Activated naive CD4-positive, alpha-beta T cell (primary cell): ENCODE data around the gene FUBP1.
"Not testable (repeated sequence)": the region's sequence is repeated elsewhere in the genome, so short reads cannot be mapped to it uniquely, and the experiment has no call there.

Experiments used
- DNase-seq, 4 experiments: peaks; one replicate each; lab custom pipeline; 2025; lab: John Stamatoyannopoulos, UW

The FUBP1 gene

DNA sequence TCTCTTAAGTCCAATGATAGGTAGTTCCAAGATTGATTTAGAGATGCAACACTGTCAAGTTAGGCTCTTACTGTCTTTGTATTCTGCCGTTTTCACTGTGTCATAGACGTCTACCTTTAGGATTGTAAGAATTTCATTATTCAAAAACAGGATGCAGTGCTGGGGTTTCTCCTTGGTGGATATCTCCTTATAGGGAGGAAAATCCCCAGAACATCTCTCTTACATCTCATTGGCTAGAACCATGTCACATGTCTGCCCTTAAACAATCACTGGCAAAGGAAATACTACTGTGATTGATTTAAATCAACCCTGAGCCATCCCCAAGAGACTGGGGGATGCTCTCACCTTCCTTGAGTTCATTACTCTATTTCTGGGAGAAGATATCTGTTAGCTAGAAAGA, 10.9 kb upstream of the FUBP1 start:
- no peak for DNase-seq

GRCh38 chr1:77987919-77988318, 9.0 kb upstream of the FUBP1 start:
- no peak for DNase-seq

- DNase-seq: no peak
These were observed 7.9 kb upstream of the FUBP1 start for GRCh38 chr1:77986810-77987209.

- no peak for DNase-seq
These were observed 5.8 kb upstream of the FUBP1 start for GRCh38 chr1:77984629-77985028.

DNA sequence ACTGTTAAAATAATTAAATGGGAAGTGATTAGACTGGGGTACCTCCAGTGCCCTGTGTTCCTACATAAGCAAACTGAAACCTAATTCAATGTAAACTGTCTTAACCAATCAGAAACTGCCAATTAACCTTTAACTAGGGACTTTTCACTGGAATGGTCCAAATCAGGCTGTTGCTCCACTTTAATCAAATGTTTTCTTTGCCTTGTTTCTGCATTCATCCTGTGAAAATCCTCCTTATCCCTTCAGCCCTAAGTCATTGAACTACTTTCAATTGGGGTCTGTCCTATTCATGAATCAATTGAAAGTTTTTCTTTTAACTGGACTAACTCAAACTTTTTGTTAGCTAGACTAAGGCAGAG, 5.1 kb upstream of the FUBP1 start:
- no peak for DNase-seq

DNA sequence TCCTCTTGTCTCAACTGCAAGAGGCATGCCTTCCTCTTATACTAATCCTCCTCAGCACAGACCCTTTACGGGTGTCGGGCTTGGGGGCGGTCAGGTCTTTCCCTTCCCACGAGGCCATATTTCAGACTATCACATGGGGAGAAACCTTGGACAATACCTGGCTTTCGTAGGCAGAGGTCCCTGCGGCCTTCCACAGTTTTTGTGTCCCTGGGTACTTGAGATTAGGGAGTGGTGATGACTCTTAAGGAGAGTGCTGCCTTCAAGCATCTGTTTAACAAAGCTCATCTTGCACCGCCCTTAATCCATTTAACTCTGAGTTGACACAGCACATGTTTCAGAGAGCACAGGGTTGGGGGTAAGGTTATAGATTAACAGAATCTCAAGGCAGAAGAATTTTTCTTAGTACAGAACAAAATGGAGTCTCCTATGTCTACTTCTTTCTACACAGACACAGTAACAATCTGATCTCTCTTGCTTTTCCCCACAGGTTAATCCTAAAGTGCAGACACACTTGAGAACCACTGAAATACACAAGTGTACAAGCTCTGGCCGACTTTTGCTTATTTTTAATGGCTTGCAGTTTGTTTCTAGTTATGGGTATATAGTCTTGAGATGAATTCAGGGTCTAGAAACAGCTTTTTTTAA, 4.6 kb upstream of the FUBP1 start:
- not testable (repeated sequence) for DNase-seq

DNA sequence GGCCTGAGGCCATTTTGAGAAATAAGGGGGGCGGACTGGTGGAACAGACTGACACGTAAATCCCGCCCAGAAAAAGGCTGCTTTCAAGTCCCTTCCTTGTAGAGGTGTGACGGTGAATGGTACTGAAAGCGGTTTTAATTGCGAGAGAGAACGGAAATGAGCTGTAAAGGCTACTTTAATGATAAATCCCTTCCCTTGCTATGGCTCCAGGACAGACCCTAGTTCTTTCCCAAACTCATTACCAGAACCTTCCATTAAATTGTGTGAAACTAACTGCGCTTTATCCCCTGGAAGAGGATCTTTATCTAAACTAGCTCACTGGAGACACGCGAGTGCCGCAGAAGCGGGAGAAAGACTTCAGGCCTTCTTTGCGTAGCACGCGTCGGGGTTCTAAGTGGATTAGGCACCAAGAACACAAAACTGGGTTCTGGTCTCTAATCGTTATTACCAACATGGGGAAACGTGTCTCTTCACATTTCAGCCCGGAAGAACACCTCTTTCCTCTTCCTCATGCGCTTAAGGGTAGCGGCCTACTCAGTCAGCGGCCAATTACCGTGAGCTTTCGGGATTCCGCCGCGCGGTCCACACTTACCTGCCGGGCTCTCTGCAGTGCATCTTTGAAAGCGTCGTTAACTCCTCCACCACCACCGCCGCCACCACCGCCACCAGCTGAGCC, 441 bp downstream of the FUBP1 start:
- peak in 2 of 4 experiments; percentile 49 to 60 for DNase-seq

GRCh38 chr1:77977989-77978292, 931 bp downstream of the FUBP1 start:
- no peak for DNase-seq

DNA sequence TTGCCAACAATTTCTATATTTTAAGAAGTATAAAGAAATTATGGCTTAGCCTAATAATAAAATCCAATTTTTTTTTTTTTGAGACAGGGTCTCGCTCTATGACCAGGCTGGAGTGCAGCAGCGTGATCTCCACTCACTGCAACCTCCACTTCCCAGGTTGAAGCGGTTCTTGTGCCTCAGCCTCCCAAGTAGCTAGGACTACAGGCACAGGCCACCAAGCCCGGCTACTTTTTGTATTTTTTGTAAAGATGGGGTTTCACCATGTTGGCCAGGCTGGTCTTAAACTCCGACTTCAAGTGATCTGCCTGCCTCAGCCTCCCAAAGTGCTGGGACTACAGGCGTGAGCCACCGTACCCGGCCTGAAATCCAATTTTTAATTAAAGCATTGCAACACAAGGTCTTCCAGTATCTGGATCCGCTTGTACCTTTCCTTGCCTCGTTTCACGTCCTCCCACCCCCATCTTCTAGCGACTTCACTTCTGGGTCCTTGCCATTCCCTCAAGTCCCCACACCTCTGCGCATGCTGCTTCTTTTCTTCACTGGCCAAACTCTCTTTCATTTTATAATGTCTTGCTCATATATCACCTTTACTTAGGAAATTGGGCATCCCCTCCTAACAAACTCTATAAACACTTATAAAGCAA, 2.3 kb downstream of the FUBP1 start:
- DNase-seq: no peak

- DNase-seq: no peak
These were observed 3.0 kb downstream of the FUBP1 start for GRCh38 chr1:77975907-77976306.

GRCh38 chr1:77975386-77975785, 3.5 kb downstream of the FUBP1 start:
- no peak for DNase-seq

- DNase-seq: no peak
These were observed 6.8 kb downstream of the FUBP1 start for GRCh38 chr1:77972080-77972479.

- DNase-seq: no peak
These were observed 8.7 kb downstream of the FUBP1 start for GRCh38 chr1:77970192-77970591.

- no peak for DNase-seq
These were observed 12.6 kb downstream of the FUBP1 start for GRCh38 chr1:77966291-77966690.

- no peak for DNase-seq
These were observed 17.5 kb downstream of the FUBP1 start for GRCh38 chr1:77961392-77961791.

GRCh38 chr1:77958850-77959249, 20.0 kb downstream of the FUBP1 start:
- no peak for DNase-seq

DNA sequence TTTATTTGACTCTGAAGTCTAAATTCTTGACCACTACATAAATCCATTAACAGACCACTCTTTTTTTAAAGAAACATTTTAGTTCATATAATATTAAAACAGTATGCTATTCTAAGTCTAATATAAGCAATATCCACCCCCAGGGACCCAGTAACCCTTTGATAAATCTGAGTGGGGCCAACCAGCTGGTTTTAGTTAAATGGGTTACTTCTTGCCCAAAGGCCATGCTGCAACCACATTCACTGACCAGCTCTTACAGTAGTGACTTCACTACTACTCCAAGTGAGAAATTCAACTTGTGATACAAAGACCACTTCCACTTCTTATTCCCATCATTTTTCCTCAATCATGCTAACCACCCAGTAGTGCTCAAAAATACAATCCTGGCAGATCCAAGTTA, 20.5 kb downstream of the FUBP1 start:
- DNase-seq: no peak

- no peak for DNase-seq
These were observed 22.4 kb downstream of the FUBP1 start for GRCh38 chr1:77956464-77956863.

GRCh38 chr1:77955709-77956108, 23.2 kb downstream of the FUBP1 start:
- DNase-seq: no peak

GRCh38 chr1:77954521-77954920, 24.4 kb downstream of the FUBP1 start:
- DNase-seq: no peak

GRCh38 chr1:77953907-77954306, 25.0 kb downstream of the FUBP1 start:
- no peak for DNase-seq

DNA sequence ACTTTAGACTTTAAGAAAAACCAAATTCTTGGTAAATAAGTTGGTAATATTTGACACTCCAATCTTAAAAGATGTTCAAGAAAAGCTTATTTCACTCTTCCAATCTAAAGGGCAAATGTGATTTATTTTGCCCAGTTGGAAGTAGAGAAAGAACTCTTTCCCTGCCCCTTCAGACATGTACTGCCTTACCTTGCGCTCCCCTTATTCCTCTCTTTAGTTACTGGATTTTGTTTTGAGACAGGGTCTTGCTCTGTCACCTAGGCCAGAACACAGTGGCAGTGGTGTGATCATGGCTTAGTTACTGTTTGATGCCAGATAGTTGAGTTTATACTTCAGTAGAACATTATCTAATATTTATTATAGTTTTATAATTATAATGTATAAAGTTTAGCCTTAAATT, 27.5 kb downstream of the FUBP1 start:
- no peak for DNase-seq

DNA sequence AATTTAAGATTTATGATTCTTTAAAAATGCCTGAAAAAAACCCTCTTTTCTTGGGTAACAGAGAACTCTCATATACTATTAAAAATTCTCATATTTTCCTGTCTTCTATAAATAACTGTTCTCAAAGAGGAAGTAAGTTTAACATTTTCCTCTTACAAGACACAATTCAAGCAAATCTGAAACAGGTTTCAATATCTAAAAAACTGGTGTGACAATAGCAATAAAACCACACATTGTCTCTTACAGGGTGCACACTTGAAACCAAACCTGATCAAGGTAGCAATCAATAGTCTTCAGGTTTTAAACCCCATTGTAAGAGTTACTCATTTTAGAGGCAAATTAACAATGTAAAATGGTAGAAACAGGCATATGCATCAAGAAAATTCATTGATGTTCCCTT, 28.0 kb downstream of the FUBP1 start:
- DNase-seq: no peak
